Stromal cell of bone marrow (primary cell): ENCODE data around the gene MOB3A.
"Not testable (repeated sequence)": the region's sequence is repeated elsewhere in the genome, so short reads cannot be mapped to it uniquely, and the experiment has no call there.

Source experiments
- DNase-seq: peaks from one replicate; pipeline ENCODE4 v3.0.0-alpha.2; 2012; ENCODE audit warnings: low read depth

MOB3A gene

GRCh38 chr19:2108251-2109016 lies 12.3 kb upstream of the MOB3A start:
- DNase-seq: no peak

- DNase-seq: no peak
Measured at GRCh38 chr19:2103045-2103707, 7.0 kb upstream of the MOB3A start.

DNA sequence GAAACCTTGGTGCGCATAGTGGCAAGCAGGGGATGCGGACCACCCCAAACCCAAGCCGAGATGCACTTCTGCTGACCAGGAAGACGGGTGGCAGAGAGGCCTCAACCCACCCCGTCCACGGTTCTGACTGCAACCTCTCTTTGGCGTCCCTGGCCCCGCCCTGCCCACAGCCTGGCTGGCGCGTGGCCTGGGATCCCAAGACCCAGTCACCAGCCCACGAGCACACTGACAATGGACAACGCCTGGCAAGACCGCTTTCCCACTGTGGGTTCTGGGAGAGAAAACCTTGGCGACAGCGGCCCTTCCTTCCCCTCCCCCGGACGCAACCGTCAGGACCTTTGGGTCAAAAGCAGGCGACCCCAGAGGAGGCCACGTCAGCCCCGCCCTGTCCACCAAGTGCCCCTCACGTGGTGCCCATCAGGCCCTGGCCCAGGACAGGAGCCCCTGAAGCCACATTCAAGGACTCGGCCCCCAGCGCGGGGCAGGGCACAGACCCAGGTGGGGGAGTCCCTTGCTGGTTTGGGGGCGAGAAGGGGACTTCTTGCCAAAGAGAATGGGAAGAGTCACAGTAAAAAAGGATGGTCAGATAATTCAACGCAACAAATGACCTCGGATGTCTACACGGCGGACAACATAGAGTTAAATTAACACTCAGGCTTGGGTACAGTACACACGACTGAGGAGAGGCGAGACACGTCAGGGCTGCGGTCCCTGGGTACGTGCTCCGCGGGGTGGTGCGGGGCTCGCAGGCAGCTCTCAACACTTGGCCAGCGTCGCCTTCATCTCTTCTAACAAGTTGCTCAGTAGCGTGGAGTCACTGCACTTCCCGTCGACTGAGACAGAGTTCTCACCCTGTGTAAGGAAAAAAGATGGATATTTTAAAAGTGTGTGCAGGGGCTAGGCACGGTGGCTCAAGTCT lies 5.5 kb upstream of the MOB3A start:
- DNase-seq: no peak

- no peak for DNase-seq
Measured at GRCh38 chr19:2100719-2101061, 4.6 kb upstream of the MOB3A start.

DNA sequence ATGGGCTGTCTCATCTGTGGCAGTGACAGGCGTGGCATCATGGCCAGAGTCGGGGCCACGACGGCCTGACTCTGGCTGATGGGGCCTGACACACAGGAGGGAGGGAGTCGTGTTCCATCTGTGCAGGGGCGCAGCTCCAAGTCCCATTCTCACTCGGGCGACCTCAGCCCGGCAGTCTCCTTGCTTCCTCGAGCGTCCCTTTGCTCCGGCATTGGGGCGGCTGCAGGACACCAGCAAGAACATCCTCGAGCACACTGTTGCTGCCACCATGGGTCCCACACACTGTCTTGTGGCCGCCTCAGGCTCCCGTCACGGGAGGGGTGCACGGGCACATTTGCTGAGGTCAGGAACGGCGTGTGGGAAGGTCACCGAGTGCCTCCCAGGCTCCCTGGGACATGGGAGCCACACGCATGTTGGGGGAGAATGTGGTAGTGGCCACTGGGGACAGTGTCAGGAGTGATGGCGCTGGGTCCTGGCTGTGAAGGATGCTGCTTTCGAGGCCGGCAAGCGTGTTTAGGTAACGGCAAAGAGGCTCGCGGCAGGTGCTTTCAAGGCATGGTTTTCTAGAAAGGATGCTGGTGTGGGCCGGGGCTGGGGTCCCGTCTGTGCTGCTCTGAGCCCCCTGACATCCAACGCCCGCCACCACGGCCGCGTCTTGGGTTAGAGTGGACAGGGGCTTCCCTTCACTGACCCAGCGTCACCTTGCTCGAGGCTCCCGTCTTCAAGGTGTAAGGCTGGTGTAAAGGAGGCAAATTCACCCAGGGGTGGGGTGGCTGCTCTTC lies 4.0 kb upstream of the MOB3A start:
- no peak for DNase-seq

DNA sequence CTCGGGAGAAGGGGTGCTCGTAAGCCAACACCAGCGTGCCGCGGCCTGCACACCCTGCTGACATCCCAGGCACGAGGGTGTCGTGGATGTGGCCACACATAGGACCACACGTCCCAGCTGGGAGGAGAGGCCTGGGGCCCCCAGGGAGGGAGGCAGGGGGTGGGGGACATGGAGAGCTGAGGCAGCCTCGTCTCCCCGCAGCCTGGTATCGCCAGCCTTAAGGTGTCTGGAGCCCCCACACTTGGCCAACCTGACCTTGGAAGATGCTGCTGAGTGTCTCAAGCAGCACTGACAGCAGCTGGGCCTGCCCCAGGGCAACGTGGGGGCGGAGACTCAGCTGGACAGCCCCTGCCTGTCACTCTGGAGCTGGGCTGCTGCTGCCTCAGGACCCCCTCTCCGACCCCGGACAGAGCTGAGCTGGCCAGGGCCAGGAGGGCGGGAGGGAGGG lies 3.0 kb upstream of the MOB3A start:
- no peak for DNase-seq

DNA sequence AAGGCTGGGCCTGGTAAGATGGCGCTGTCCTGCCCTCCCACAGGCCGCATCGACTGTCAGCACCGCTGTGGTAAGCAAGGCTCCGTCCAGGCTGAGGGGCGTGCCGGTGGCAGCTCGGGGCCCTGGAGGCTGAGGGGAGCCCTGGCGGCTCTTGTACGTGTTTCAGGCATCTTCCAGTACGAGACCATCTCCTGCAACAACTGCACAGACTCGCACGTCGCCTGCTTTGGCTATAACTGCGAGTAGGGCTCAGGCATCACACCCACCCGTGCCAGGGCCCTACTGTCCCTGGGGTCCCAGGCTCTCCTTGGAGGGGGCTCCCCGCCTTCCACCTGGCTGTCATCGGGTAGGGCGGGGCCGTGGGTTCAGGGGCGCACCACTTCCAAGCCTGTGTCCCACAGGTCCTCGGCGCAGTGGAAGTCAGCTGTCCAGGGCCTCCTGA lies 1.8 kb upstream of the MOB3A start:
- DNase-seq: no peak

DNA sequence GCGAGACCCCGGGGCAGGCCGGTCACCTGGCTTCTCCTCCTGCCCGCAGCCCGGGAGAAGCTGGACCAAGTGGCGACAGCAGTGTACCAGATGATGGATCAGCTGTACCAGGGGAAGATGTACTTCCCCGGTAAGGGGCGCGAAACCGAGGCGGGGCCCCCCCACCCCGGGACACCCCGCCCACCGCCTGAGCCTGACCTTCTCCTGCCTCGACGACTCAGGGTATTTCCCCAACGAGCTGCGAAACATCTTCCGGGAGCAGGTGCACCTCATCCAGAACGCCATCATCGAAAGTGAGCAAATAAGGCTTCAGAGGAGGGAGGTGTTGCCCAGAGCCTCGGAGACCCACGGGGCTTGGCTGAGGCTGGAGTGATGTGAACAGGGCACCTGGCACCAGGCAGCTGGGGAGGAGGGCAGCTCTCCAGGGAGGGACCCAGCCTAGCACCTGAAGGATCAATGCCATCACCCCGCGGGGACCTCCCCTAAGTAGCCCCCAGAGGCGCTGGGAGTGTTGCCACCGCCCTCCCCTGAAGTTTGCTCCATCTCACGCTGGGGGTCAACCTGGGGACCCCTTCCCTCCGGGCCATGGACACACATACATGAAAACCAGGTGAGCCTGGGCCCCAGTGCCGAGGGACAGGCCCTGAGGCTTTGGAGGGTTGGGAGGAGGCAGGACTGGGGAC lies 1.2 kb upstream of the MOB3A start:
- DNase-seq: no peak

DNA sequence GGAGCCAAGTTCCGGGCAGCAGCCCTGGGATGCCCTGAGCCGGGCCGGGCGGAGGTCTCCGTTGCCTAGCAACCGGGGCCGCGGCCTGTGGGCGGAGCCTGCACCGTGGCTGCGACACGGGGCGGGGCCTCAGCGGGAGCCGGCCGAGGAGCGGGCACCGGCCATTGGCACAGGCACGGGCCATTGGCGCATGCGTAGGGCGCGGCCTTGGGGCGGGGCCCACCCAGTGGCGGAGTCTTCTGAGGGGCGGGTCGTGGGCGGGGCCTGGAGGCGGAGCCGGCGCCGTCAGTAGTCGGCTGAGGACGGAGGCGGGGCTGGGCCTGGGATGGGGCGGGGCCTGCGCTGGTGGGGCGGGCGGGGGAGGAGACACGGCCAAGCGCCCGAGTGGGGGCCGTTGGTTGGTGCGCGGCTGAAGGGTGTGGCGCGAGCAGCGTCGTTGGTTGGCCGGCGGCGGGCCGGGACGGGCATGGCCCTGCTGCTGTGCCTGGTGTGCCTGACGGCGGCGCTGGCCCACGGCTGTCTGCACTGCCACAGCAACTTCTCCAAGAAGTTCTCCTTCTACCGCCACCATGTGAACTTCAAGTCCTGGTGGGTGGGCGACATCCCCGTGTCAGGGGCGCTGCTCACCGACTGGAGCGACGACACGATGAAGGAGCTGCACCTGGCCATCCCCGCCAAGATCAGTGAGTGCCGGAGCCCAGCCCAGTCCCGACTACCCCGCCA lies 515 bp upstream of the MOB3A start, which contains the start of gene IZUMO4:
Gene IZUMO4 (plus strand): TSS at position 436 of the 723 bp plus-strand sequence. CDS start 31 bp downstream, at position 467.
- peak; percentile 88 for DNase-seq

DNA sequence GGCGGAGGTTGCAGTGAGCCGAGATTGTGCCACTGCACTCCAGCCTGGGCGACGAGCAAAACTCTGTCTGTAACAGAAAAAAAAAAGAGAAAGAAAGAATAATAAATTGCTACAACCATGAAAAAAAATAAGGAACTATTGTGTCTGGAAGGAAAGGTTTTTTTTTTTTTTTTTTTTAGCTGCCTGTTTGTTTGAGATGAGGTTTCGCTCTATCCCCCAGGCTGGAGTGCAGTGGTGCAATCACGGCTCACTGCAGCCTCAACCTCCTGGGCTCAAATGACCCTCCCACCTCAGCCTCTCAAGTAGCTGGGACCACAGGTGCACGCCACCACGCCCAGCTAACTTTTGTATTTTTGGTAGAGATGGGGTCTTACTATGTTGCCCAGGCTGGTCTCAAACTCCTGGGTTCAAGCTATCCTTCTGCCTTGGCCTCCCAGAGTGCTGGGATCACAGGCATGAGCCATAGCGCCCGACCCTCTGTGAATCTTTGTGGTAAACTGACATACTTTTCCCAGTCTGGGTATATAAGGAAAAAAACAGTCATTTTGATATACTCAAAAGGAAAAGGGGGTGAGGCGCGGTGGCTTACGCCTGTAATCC lies 4.1 kb downstream of the MOB3A start:
- not testable (repeated sequence) for DNase-seq

DNA sequence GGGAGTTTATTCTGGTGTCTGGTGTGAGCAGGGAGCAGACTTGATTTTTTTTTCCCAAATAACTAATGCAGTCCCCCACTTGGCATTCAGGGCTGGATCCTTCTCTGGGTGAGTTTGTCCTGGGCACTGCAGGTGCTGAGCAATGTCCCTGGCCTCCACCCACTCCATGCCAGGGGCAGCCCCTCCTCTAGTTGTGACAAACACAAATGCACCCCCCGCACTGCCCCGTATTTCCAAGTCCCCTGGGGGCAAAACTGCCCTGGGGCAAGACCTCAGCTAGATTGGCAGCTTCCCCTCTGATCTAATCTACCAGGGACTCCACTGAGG lies 6.4 kb downstream of the MOB3A start:
- DNase-seq: no peak

DNA sequence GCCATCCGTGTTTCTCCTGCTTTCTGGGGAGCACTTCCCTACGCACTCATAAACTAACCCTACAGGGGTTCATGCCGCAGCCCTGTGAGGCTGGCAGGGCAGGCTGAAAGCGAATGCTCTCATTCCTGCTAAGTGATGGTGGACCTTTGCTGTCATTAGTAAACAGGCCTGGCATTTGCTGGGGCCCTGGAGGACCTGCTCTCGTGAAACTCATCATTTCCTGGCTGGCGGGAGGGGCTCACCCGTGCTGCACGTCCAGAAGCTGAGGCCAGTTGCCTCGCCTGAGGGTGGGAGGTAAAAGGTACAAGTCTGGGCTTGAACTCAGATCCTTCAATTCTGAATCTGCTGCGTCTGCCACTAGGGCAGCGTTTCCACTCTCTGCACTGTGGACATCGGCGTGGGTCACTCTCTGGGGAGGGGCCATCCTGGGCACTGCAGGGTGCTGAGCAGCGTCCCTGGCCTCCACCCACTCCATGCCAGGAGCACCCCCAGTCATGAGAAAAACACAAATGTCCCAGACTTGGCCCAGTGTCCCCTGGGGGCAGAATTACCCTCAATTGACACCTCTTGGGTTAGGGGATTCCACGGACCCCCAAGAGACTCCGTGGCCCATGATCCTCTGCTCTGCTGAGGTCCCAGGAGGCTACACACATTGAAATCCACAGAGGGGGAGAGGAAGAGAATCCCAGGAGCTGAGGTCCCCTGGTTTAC lies 7.0 kb downstream of the MOB3A start:
- DNase-seq: no peak

DNA sequence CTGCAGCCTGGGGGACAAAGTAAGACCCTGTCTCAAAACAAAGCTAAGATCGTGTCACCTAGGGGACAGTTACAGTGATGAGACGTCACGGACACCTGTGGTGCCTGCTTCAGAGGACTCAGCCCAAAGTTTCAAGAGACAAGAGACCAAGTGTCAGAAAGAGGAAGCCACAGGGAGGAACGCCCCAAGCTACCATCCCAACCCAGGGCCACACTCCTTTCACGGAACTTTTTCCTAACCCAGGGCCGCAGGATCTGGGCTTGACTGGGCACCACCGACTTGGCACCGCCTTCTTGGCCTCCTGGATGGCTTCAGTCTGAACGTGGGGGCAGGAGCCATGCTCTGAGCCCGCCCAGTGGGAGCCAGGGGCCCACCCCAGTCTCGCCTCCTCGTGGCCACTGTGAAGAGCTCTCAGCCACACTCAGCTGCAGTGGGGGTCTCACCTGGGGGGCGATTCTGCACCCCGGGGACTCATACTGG lies 8.5 kb downstream of the MOB3A start:
- DNase-seq: no peak

- DNase-seq: not testable (repeated sequence)
Measured at GRCh38 chr19:2086695-2087620, 9.2 kb downstream of the MOB3A start.

DNA sequence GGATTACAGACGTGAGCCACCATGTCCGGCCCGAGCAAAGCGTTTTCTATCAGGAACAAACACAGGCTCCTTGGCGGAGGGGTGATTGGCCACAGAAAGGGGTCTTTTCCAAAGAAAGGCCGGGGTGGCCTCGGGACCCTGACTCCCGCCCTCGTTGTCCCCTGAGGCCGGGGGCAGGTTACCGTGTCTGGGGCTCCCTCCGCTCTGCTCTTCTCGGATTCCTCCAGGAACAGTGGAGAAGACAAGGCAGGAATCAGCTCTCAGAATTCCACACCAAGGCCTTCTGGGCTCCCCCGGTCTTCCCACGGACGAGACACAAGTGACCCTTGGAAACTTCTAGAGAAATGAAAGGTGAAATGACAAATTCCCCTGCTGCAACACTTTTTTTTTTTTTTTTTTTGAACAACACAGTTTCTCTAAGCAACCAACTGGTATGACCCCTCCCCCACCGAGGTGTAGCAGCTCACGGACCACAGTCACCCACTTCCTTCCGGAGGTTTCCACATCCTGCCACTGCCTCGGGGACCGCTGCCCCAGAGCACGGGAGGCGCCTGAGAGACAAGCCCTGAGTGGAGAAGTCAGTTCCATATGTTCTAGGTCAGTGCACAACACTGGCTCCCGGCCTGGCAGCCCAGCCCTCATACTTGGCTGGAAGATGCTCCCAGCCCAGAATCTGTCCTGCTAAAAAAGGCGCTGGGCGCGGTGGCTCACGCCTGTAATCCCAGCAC lies 11.0 kb downstream of the MOB3A start:
- DNase-seq: no peak

GRCh38 chr19:2083174-2083854 lies 12.8 kb downstream of the MOB3A start:
- no peak for DNase-seq
